Amniotic stem cell (primary cell): ENCODE measurements around the gene KIF19.

Experiments used
- DNase-seq: peaks from one replicate; lab custom pipeline; 2025; lab: John Stamatoyannopoulos, UW

Gene KIF19

DNA sequence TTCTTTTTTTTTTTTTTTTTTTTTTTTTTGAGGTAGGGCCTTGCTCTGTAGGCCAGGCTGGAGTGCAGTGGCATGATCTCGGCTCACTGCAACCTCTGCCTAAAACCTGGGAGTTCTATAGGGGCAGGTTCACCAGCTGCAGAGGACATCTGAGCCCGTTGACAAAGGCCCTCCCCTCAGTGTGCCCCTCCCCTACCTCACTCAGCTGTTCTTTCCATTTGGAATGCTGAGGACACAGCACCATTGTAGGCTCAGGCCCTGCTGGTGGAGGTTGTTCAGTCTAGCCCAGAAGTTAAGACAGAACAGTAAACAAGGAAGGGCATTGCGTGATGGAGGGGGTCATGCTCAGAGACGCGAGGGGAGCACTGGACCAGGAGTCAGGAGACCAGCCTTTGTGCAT is 21.8 kb upstream of the KIF19 start:
- no peak for DNase-seq

DNA sequence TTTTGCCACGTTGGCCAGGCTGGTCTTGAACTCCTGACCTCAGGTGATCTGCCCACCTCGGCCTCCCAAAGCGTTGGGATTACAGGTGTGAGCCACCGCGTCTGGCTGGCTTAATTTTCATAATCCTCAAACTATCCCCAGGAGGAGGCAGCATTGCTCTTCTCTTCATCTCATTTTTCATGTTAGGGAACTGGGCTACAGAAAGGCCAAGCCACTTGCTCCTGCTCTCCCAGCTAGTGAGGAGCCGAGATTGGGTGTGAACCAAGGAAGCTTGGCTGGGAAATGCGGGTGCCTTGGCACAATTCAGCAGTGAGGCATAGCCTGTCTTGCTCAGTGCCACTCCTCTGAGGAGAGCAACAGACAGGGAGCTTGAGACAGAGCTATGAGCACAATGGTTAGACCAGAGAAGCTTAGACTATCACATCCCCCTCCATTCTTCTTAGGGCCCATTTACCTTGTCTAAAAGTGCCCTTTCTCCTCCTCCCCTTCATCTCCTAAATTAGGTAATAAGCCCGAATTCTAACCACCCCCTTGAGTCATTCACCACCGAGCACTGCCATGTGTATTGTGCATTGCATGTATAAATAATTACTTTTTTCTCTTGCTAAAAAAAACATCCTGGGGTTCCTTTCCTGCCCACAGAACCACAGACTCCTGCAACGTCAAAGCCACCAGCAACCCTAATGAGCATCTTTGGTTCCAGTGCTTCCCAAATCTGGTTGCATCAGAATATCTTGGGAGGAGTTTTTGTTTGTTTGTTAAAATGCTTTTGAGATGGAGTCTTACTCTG is 20.0 kb upstream of the KIF19 start:
- no peak for DNase-seq

DNA sequence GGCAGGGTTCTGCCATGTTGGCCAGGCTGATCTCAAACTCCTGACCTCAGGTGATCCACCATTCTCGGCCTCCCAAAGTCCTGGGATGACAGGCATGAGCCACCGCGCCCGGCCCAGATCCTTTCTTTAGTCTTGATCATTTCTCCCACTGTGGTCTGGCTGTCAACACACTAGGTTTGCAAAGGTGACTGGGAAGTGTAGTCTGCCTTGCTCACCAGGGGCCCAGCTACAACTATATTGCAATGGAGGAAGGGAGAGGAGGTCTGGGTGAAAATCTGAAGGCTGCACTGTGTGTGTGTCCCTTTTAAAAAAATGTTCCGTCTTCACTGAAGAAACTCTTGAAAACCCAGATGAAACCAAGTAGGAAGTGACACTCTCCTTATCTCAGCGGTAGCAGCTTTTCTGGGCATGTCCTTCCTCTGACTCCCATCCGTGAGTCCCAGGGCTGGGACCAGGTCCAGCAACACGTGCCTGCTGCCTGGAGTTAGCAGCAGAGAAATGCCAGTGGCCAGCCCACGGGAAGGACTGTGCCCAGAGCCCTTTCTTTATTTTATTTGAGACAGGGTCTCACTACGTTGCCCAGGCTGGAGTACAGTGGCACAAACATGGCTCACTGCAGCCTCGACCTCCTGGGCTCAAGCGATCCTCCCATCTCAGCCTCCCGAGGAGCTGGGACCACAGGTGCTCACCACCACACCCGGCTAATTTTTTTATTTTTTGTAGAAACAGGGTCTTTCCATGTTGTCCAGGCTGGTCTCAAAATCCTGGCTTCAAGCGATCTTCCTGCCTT is 17.8 kb upstream of the KIF19 start:
- DNase-seq, result no peak

DNA sequence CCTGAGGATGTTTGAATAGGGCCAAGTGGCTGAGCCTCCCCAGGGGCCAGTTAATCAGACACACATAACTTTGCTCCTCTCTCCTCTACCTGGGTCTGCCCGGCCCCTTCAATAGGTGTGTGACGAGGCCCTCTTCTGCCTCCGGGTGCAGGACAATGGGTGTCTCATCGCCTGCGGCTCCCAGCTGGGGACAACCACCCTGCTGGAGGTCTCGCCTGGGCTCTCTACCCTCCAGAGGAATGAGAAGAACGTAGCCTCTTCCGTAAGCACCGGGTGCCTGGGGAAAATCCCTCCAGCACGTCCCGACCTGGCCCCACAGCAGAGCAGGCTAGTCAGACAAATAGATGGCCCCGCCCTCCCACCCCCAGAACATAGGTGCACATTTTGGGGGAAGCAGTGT is 16.1 kb upstream of the KIF19 start:
- DNase-seq, result no peak

DNA sequence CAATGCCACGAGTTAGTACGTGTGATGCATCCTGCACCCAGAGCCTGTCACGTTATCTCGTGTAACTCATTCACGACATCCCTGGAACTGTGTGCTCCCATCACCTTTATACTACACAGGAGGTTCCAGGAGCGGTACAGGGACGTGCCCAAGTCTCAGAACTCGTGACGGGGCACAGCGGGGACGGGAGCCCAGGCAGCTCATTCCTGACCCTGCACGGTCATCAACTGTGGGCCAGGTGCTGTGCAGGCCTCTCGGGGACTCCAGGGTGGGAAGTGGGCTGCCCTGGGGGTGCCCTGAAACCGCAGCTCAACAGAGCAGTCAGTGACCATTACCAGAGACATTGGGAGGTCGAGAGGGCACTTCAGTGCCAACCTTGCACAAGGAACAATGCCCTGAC is 11.1 kb upstream of the KIF19 start:
- DNase-seq, result no peak

DNA sequence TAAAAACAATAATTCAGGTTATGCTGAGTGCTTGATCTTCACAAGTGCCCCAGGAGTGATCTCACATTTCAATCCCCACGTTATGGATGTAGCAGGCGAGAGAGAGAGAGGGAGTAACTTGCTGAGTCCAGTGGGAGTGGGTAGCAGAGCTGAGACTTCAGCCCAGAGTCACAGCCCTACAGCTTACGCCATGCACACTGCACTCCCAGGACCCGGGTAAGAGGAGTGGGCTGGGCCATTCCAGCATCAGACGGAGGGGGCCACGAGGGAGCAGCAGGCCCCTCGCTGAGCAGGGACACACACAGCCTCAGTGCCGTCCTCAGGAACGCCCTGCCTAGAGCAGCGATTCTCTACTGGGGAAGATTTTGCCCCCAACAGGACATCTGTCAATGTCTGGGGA is 9.8 kb upstream of the KIF19 start:
- DNase-seq, result no peak

DNA sequence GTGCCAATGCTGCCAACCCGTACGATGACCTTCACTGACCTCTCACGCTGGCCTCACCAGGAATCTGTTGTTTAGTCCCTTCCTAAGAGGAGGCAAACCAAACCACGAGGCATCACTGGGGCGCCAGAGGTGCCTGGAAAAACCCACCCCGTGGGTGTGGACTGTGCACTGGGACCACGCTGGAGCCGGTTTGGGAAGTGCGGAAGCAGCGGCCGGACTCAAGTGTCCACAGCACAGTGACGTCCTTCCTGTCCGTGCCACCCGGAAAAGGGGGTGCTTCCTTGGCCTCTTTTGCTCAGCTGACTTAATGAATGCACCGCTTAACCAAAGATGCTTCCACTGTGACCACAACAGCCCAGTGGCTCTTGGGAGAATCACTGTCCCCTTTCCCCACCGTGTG is 9.0 kb upstream of the KIF19 start:
- no peak for DNase-seq

DNA sequence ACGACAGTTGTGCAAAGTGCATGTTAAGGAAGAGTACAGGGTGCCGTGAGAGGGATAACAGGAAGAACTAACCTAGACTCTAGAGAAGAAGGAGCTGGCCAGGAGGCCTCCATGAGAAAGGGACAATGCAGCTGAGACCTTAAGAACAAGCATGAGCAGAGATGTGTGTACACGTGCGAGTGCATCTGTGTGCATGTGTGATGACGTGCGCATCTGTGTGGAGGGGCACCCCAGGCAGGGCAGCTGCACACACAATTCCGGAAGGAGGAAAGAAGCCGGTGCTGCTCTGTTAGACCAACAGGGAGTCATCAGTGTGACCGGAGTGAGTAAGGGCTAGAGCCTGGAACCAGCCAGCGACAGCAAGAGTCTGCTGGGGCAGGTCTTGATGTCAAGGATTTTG is 7.6 kb upstream of the KIF19 start:
- DNase-seq, result no peak

DNA sequence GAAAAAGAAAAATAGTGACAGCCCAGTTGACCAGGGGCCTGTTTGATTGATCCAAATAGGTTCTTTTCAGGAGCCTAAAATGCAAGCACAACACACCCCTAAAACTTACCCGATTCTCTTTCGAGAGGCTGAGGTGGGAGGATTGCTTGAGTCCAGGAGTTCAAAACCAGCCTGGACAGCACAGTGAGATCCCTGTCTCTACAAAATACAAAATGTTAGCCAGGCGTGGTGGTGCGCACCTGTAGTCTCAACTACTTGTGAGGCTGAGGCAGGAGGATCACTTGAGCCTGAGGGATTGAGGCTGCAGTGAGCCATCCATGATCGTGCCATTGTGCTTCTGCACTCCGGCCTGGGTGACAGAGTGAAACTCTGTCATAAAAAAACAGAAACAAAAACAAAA is 1.5 kb upstream of the KIF19 start:
- no peak for DNase-seq

DNA sequence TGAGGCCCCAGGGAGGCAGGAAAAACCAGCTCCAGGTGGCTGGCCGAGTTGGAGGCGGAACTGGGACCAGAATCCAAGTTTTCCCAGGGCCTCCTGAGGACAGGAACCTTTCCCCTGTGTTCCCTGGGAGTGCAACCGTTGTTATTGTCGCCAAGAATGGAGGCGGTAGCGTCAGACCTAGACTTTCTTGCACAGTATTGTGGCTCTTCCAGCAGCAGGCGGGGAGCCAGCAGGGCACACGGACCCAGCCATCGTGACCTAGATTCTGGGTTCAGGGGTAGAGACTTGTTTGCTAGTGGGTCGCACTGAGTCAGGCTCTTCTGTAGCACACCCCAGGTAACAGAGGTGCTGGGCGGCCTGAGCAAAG is 667 bp upstream of the KIF19 start:
- DNase-seq, result no peak

DNA sequence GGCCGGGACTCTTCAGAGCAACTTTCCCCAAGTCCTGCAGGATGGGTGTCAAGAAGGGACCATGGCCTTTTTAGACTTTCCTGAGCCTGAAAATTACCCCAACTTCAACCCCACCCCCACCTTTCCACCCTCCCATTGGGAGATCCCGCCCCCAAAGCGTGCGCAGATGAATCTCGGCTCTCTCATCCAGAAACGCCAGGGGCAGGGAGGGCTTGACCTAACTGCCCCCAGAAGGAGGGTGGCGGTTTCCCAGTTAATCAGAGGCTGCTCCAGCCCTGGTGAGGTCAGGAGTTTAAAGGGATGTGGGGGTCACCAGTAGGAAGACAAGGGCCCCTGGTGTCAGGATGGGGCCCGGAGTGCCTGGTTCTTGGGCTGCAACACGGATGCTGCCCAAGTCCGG is 480 bp downstream of the KIF19 start:
- DNase-seq, result no peak

DNA sequence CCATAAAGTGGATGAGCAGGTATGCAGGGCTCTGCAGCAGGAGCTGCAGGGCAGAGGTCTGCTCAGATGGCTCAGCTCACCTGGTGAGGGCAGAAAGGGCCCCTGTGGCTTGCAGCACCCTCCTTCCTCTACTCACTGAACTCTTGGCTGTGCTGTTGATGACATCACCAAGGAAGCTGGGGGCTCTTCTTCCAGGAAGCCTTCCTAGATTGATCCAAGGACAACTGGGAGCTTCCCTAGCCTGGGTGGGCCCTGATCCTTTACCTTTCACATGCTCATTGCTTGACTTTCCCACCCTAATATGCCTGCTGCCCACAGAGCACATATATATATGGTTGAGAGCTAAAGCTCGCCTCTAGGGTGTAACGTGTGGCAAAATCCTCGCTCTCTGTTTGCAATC is 2.5 kb downstream of the KIF19 start:
- DNase-seq, result no peak

DNA sequence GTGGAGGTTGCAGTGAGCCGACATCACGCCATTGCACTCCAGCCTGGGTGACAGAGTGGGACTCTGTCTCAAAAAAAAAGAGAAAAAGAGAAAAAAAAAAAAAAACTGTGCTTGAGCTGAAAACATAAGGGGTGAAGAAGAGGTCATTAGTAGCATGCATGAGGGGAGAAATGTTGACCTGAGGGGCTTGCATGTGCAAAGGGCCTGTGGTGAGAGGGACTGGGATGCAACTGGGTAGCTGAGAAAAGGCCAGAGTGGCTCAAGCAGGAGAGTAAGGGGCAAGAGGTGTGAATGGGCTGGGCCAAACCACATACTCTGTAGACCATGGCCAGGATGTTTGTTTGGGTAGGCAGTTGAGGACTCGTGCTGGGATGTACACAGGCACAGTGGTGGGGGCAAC is 3.4 kb downstream of the KIF19 start:
- no peak for DNase-seq

DNA sequence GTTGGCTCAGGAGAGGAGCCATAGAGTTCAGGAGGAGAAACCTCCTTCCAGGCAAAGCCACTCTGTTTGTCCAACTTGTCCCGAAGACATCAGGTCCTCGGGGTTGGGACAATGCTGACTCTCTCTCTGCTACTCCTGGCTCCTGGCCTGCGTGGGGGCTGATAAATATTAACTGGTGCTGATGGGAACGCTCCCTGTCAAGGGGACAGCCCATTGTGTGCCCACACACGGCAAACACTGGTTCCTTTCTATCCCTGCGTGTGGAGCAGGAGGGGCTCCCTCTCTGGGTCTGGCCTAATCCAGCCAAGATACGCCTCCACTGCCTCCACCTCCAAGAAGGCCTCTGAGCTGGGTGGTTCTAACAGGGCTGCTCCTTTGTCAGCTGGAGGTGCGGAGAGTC is 4.4 kb downstream of the KIF19 start:
- DNase-seq, result no peak

DNA sequence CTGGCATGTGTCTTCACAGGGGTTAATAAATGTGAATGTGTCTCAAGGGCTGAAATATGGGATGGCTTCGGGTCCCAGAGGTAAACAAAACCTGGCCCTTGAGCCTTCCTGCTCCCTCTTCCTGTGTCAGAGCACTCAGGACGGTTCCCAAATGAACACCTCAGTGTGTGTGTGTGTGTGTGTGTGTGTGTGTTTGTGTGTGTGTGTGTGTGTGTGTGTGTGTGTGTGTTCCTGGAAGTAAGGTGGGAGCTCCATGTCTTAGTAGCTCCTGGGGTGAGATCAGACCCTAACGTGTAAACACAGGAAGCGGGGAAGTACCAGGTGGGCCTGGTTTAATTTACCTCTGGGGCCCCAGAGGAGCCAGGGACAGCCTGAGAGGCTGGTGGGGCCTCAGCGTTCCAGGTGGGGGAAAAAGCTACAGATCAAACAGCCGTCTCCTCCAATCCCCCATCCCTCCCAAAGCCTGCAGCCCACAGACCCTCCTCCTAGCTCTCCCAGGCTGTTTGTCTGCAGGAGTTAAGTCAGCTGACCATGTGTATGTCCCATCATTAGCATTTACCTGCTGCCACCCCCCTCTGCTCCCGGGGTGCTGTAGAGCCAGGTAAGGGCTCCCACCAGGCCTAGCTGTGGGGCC is 6.1 kb downstream of the KIF19 start:
- DNase-seq, result no peak

DNA sequence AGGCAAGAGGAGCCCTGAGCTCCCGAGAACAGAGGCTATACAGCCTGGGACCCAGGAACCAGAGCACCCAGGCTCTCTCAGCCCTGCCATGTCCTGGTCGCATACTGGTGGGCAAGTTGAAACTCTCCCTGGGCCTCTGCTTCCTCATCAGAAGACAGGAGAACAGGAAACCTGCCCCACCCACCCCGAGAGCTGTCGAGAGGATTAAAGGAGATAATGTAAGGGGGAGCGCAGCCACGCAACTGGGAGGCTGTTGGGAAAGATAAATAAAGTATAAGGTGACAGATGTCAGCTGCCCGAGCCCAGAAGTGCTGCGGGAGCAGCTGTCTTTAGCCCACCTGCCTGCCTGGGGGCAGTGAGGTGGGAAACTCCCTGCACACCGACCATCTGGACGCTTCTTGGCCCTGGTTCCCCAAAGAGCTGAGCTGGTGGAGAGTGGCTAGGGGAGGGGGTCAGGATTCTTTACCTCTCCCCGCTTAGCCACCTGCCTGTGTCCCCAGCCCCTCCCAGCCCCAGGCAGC is 6.8 kb downstream of the KIF19 start:
- DNase-seq, result no peak

DNA sequence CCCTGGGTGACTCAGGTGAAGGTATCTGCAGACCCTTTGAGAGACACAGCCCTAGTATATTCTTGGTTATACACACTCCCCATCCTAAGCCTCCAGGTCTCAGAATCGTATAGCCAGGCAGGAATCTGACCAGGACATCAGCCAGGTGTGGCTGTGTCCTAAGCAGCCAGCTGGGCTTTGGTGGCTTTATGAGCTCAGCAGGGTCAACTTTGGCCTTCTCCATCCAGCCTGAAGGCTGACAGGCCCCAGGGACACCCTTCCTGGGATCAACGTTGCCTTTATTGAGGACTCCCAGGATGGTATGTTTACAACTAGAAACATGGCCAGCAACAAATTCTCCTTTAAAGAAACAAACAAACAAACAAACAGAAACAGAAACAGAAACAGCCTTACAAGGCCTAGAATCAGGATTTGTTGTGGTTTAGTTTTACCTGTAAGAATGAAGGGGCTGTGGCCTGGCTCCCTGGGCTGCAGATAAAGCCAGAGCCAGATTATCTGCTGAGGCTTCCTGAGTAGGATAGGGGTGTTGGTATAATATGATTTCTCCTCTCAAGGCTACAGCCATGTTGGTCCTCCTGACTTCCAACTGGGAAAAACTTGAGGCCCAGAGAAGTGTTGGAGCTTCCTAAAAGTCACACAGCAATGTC is 8.5 kb downstream of the KIF19 start:
- DNase-seq, result no peak

DNA sequence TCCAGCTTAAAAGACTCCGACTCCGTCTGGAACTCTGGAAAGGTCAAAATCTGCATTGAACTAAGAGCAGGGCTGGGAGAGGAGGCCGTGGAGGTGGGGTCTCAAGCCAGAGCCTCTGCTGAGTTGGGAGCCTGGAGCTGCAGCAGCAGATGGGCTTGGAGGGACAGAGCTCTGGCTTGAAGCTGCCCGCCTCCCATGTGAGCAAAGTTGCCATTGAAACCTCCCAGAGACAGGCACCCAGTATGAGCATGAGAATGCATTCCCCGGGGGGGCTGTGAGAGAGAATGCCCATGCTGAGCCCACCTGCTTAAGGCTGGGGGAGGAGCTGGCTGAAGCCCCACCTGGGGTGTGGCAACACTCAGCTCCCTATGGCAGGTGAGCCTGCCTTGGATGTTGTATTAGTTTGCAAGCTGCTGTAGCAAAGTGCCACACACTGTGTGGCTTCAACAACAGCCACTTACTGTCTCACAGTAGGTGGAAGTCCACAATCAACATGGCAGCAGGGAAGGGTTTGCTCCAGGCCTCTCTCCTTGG is 9.6 kb downstream of the KIF19 start:
- DNase-seq, result no peak

DNA sequence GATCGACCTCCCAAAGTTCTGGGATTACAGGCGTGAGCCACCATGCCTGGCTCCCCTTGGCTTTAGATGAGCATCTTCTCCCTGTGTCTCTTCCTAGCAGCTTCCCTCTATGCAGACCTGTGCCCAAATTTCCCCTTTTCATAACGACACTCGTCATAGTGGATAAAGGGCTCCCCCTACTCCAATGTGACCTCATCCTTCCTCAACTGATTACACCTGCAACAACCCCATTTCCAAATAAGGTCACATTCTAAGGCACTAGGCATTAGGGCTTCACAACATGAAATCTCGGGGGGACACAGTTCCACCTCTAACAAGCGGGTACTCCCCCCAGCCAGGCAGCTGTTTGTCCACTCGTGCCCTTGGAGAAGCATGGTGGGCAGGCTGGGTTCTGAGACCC is 10.3 kb downstream of the KIF19 start:
- no peak for DNase-seq

DNA sequence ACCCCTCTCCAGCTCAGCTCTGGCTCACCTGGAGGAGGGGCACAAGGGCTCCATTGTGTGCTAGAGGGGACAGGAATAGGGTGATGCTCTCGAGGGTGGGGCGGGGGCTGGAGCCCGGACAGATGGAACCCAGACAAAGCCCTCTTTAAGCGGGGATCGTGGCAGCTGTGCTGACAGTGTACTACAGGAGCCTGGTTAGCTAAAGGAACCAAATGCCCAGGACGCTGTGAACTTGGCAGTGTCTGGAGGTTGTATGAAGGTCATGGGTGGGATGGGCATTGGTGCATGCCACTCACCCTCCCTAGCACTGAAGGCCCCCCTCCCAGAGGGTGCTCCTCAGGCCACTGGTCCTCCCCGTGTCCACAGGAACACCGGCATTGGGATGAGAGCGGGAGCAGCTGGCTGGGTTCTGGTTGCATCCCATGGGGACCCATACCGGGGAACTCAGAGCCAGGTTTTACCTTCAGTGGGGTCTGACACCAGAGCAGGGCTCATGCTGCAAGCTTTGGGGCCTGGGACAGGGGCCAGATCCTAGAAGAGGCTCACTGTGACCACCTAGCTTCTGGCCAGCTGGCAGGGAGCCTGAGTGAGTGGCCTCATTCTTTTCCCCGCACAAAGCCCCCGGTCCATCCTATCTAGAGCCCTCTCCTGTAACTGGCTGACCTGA is 11.9 kb downstream of the KIF19 start:
- DNase-seq, result no peak

DNA sequence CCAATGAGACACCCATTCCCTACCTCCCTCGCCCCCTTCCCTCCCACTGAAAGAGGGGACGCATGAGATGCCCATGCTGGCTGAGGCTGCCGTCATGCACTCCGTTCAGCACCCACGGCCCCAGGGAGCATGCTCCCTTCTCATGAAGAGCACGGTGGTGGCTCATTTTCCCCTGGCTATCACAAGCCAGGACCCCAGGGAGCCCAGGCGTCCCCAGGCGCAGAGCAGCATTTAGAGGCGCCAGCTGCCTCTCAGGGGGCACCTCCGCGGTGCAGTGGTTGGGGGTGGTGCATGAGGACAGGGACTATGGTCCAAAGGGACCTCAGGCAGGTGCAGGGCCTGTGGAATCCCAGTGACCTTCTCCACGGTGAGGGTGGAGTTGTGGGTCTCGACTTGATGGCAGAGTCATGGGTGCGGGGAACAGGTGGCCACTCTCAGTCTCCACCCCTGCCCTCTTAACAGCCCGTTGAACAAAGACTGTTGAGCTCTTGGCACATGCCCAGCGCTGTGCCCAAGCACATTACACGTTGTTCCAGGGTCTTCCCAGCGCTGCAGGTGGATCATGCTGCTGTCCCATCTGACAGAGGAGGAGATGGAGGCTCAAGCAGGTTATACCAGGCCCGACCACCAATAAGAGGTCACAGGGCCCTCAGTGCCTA is 13.6 kb downstream of the KIF19 start:
- no peak for DNase-seq
